ENCODE results near the gene CDIPT.

The CDIPT gene

GRCh38 chr16:29905668-29906067 is 42.6 kb upstream of the CDIPT start:
- Histone ChIP-seq H2AFZ (ENCODE audit: low read depth, low read length) (no peak overlapping the region), H4K20me1 (ENCODE audit: insufficient read depth, low read length) (no peaks in the 10 kb centered on the region), H3K4me1 (ENCODE audit: low read length) (no peaks in the 10 kb centered on the region), H3K79me2 (ENCODE audit: low read length) (no peaks in the 10 kb centered on the region), H3K27me3 (ENCODE audit: low read depth, low read length) (no peaks in the 10 kb centered on the region), H3K4me2 (ENCODE audit: low read length) (no peak overlapping the region), H3K4me3 (ENCODE audit: low read length) (no peak overlapping the region), H3K36me3 (replicated peaks; ENCODE audit: low read depth, low read length) (no peaks in the 10 kb centered on the region), H3K9me3 (ENCODE audit: insufficient read depth, low read length) (no peaks in the 10 kb centered on the region), H3K9ac (ENCODE audit: low read length) (no peak overlapping the region), H3K27ac (ENCODE audit: low read length) (no peak overlapping the region)
- TF ChIP-seq, protein P1, sequence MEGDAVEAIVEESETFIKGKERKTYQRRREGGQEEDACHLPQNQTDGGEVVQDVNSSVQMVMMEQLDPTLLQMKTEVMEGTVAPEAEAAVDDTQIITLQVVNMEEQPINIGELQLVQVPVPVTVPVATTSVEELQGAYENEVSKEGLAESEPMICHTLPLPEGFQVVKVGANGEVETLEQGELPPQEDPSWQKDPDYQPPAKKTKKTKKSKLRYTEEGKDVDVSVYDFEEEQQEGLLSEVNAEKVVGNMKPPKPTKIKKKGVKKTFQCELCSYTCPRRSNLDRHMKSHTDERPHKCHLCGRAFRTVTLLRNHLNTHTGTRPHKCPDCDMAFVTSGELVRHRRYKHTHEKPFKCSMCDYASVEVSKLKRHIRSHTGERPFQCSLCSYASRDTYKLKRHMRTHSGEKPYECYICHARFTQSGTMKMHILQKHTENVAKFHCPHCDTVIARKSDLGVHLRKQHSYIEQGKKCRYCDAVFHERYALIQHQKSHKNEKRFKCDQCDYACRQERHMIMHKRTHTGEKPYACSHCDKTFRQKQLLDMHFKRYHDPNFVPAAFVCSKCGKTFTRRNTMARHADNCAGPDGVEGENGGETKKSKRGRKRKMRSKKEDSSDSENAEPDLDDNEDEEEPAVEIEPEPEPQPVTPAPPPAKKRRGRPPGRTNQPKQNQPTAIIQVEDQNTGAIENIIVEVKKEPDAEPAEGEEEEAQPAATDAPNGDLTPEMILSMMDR (IDR thresholded peaks at IDR 0.05; ENCODE audit: low read depth, low read length): no peak
- no peak for TF ChIP-seq EZH2phosphoT487 (IDR thresholded peaks at IDR 0.05; ENCODE audit: low read depth)

DNA sequence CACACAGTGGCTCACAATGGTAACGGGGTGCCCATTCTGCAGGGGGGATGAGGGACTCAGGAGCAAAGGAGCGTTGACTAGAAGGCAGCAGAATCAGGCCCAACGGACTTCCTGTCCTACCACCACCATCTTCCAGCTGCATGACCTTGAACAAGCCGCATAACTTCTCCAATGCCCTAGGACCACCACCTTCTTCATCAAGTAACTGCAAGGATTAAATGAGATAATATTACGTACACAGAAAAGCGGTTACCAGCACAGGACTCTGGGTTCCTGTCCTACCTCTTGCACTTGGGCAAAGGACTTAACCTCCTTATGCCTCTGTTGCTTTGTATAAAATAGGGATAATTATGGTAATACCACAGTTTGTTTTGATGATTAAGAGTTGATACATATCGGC is 41.9 kb upstream of the CDIPT start:
- H4K20me1 ChIP-seq (ENCODE audit: insufficient read depth, low read length): no peaks in the 10 kb centered on the region
- no peak overlapping the region for H2AFZ ChIP-seq (ENCODE audit: low read depth, low read length)
- TF ChIP-seq, protein P1 (IDR thresholded peaks at IDR 0.05; ENCODE audit: low read depth, low read length): no peak
- TF ChIP-seq EZH2phosphoT487 (IDR thresholded peaks at IDR 0.05; ENCODE audit: low read depth): no peak
- no peaks in the 10 kb centered on the region for H3K79me2 ChIP-seq (ENCODE audit: low read length)
- no peak overlapping the region for H3K4me2 ChIP-seq (ENCODE audit: low read length)
- no peak overlapping the region for H3K4me3 ChIP-seq (ENCODE audit: low read length)
- H3K4me1 ChIP-seq (ENCODE audit: low read length): no peaks in the 10 kb centered on the region; the same call in 1 of the 2 replicates
- no peaks in the 10 kb centered on the region for H3K36me3 ChIP-seq (replicated peaks; ENCODE audit: low read depth, low read length)
- H3K9ac ChIP-seq (ENCODE audit: low read length): no peak overlapping the region
- no peaks in the 10 kb centered on the region for H3K9me3 ChIP-seq (ENCODE audit: insufficient read depth, low read length)
- H3K27me3 ChIP-seq (ENCODE audit: low read depth, low read length): no peaks in the 10 kb centered on the region
- H3K27ac ChIP-seq (ENCODE audit: low read length): no peak overlapping the region

- Histone ChIP-seq H3K27ac (ENCODE audit: low read length) (no peak overlapping the region), H2AFZ (ENCODE audit: low read depth, low read length) (no peak overlapping the region), H3K79me2 (ENCODE audit: low read length) (no peaks in the 10 kb centered on the region), H3K4me2 (ENCODE audit: low read length) (no peak overlapping the region), H3K4me1 (ENCODE audit: low read length) (no peaks in the 10 kb centered on the region; the same call in 1 of the 2 replicates), H3K4me3 (ENCODE audit: low read length) (no peak overlapping the region), H3K36me3 (replicated peaks; ENCODE audit: low read depth, low read length) (no peaks in the 10 kb centered on the region), H4K20me1 (ENCODE audit: insufficient read depth, low read length) (no peaks in the 10 kb centered on the region), H3K9ac (ENCODE audit: low read length) (no peak overlapping the region), H3K27me3 (ENCODE audit: low read depth, low read length) (no peaks in the 10 kb centered on the region), H3K9me3 (ENCODE audit: insufficient read depth, low read length) (no peaks in the 10 kb centered on the region)
- TF ChIP-seq, protein P1 (IDR thresholded peaks at IDR 0.05; ENCODE audit: low read depth, low read length): no peak
- no peak for TF ChIP-seq EZH2phosphoT487 (IDR thresholded peaks at IDR 0.05; ENCODE audit: low read depth)
Measured at GRCh38 chr16:29903590-29903989, 40.6 kb upstream of the CDIPT start.

DNA sequence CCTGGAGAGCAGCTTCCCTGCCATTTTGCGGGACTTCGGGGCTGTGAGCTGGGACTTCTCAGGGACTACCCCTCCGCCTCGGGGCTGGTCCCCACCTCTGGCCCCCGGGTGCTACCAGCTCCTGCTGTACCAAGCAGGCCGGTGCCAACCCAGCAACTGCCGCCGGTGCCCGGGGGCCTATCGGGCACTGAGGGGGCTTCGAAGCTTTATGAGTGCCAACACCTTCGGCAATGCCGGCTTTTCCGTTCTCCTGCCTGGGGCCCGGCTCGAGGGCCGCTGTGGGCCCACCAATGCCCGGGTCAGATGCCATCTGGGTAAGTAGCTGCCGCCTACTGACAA is 38.5 kb upstream of the CDIPT start:
- peaks cover 4% of the 10 kb centered on the region; the same call in 1 of the 2 replicates for H3K27me3 ChIP-seq (ENCODE audit: low read depth, low read length)
- H3K4me3 ChIP-seq (ENCODE audit: low read length): no peak overlapping the region
- H3K79me2 ChIP-seq (ENCODE audit: low read length): no peaks in the 10 kb centered on the region
- H4K20me1 ChIP-seq (ENCODE audit: insufficient read depth, low read length): peaks cover 3% of the 10 kb centered on the region
- H3K36me3 ChIP-seq (replicated peaks; ENCODE audit: low read depth, low read length): no peaks in the 10 kb centered on the region
- no peaks in the 10 kb centered on the region; the same call in 1 of the 2 replicates for H3K4me1 ChIP-seq (ENCODE audit: low read length)
- H3K9ac ChIP-seq (ENCODE audit: low read length): no peak overlapping the region
- no peak overlapping the region for H2AFZ ChIP-seq (ENCODE audit: low read depth, low read length)
- TF ChIP-seq, protein P1 (IDR thresholded peaks at IDR 0.05; ENCODE audit: low read depth, low read length): no peak
- no peak for TF ChIP-seq EZH2phosphoT487 (IDR thresholded peaks at IDR 0.05; ENCODE audit: low read depth)
- no peaks in the 10 kb centered on the region for H3K9me3 ChIP-seq (ENCODE audit: insufficient read depth, low read length)
- H3K27ac ChIP-seq (ENCODE audit: low read length): no peak overlapping the region
- no peak overlapping the region for H3K4me2 ChIP-seq (ENCODE audit: low read length)
